Mesenchymal stem cell (in vitro differentiated cells and primary cell): ENCODE results near the gene PCSK6.

Experiments
- DNase-seq: peaks from one replicate; pipeline ENCODE4 v3.0.0-alpha.2; 2013
- H2AFZ ChIP-seq: one replicate; pipeline ENCODE4 v1.6.1; 2013; ENCODE audit warnings: low read depth, mild to moderate bottlenecking, control low read depth, inconsistent platforms, low read length, moderate library complexity
- H2AK5ac ChIP-seq: 2 replicates; pipeline ENCODE4 v1.6.1; 2013; ENCODE audit warnings: low read length, moderate library complexity, mild to moderate bottlenecking, inconsistent platforms; ENCODE audit not compliant: severe bottlenecking
- H2BK120ac ChIP-seq: one replicate; pipeline ENCODE4 v1.6.1; 2013; ENCODE audit warnings: low read depth, mild to moderate bottlenecking, inconsistent platforms, low read length, moderate library complexity
- H2BK12ac ChIP-seq, 2 experiments: one replicate each; pipeline ENCODE4 v1.6.1; 2013; ENCODE audit warnings: inconsistent platforms in 2 of 2, low read length in 2 of 2, mild to moderate bottlenecking in 2 of 2, moderate library complexity in 2 of 2, control low read depth in 1 of 2
- H2BK15ac ChIP-seq: one replicate; pipeline ENCODE4 v1.6.1; 2013; ENCODE audit warnings: mild to moderate bottlenecking, low read depth, inconsistent platforms; ENCODE audit not compliant: poor library complexity, severe bottlenecking
- H2BK5ac ChIP-seq: 2 replicates; pipeline ENCODE4 v1.6.1; 2013; ENCODE audit warnings: low read depth, mild to moderate bottlenecking, low read length, control low read depth, inconsistent platforms; ENCODE audit not compliant: poor library complexity, severe bottlenecking
- H3K14ac ChIP-seq, 2 experiments: one replicate each; pipeline ENCODE4 v1.6.1; 2013; ENCODE audit warnings: inconsistent platforms in 2 of 2, low read length in 2 of 2, control low read depth in 1 of 2, mild to moderate bottlenecking in 1 of 2, moderate library complexity in 1 of 2
- H3K18ac ChIP-seq, 2 experiments: one replicate each; pipeline ENCODE4 v1.6.1; 2013; ENCODE audit warnings: inconsistent platforms in 2 of 2, low read length in 2 of 2, control low read depth in 1 of 2, low read depth in 1 of 2, mild to moderate bottlenecking in 1 of 2
- H3K23ac ChIP-seq, 2 experiments: one replicate each; pipeline ENCODE4 v1.6.1; 2013; ENCODE audit warnings: inconsistent platforms in 2 of 2, low read length in 2 of 2, mild to moderate bottlenecking in 2 of 2, moderate library complexity in 2 of 2, control low read depth in 1 of 2
- H3K27ac ChIP-seq: 2 replicates; pipeline ENCODE4 v1.5.1; 2013; ENCODE audit warnings: mild to moderate bottlenecking, moderate library complexity, low read length, control low read depth, inconsistent platforms; ENCODE audit not compliant: poor library complexity, severe bottlenecking
- H3K27me3 ChIP-seq, 2 experiments: 2 replicates each; pipeline versions ENCODE4 v1.6.1 to v1.7.0; 2013; ENCODE audit warnings: low read length in 2 of 2, mild to moderate bottlenecking in 2 of 2, moderate library complexity in 2 of 2, control low read depth in 1 of 2, inconsistent platforms in 1 of 2; ENCODE audit not compliant: control insufficient read depth in 1 of 2, insufficient read depth in 1 of 2
- H3K36me3 ChIP-seq, 2 experiments: 2 replicates each; pipeline versions ENCODE4 v1.6.1 to v1.7.0; 2013; ENCODE audit warnings: low read length in 2 of 2, control low read depth in 1 of 2, inconsistent platforms in 1 of 2, low read depth in 1 of 2, mild to moderate bottlenecking in 1 of 2; ENCODE audit not compliant: insufficient read depth in 2 of 2, control insufficient read depth in 1 of 2
- H3K4ac ChIP-seq, 2 experiments: one replicate each; pipeline ENCODE4 v1.6.1; 2013; ENCODE audit warnings: inconsistent platforms in 2 of 2, low read length in 2 of 2, mild to moderate bottlenecking in 2 of 2, moderate library complexity in 2 of 2, control low read depth in 1 of 2, low read depth in 1 of 2
- H3K4me1 ChIP-seq: 2 replicates; pipeline ENCODE4 v1.6.1; 2013; ENCODE audit warnings: low read depth, low read length, control low read depth; ENCODE audit not compliant: control insufficient read depth, insufficient read depth
- H3K4me2 ChIP-seq: 2 replicates; pipeline ENCODE4 v1.6.1; 2013; ENCODE audit warnings: low read length, mild to moderate bottlenecking, inconsistent platforms; ENCODE audit not compliant: poor library complexity, severe bottlenecking
- H3K4me3 ChIP-seq, 2 experiments: 2 replicates each; pipeline versions ENCODE4 v1.5.1 to v1.7.0; 2013; ENCODE audit warnings: low read length in 2 of 2, mild to moderate bottlenecking in 2 of 2, control low read depth in 1 of 2, low read depth in 1 of 2; ENCODE audit not compliant: insufficient read depth in 1 of 2
- H3K79me1 ChIP-seq: replicated peaks from 2 replicates; pipeline ENCODE4 v1.6.1; 2013; ENCODE audit warnings: mild to moderate bottlenecking, control low read depth, low read length, inconsistent platforms; ENCODE audit not compliant: poor library complexity, severe bottlenecking
- H3K9ac ChIP-seq: 2 replicates; pipeline ENCODE4 v1.7.0; 2013; ENCODE audit warnings: mild to moderate bottlenecking, low read length, moderate library complexity
- H3K9me3 ChIP-seq: 2 replicates; pipeline ENCODE4 v1.7.0; 2013; ENCODE audit warnings: mild to moderate bottlenecking, low read length; ENCODE audit not compliant: control insufficient read depth
- H4K8ac ChIP-seq: one replicate; pipeline ENCODE4 v1.6.1; 2013; ENCODE audit warnings: inconsistent platforms, mild to moderate bottlenecking, low read length, moderate library complexity
- H4K91ac ChIP-seq: one replicate; pipeline ENCODE4 v1.6.1; 2013; ENCODE audit warnings: mild to moderate bottlenecking, low read length, inconsistent platforms
- WGBS: methylation state at CpG from one replicate; pipeline ENCODE4 v1.1.7; 2013; ENCODE audit warnings: mixed read lengths; 5-methylcytosine and 5-hydroxymethylcytosine counted together

PCSK6 gene

GRCh38 chr15:101491734-101492640, 2.5 kb upstream of the PCSK6 start:
- Histone ChIP-seq H3K4me3 (no peak overlapping the region), H3K18ac (no peak overlapping the region), H2BK15ac (no peak overlapping the region), H2BK120ac (no peak overlapping the region), H2BK5ac (no peak overlapping the region), H4K8ac (no peak overlapping the region), H3K14ac (no peak overlapping the region), H3K79me1 (no peaks in the 10 kb centered on the region), H3K4ac (no peak overlapping the region), H3K23ac (no peak overlapping the region), H3K4me2 (no peak overlapping the region), H3K27ac (no peak overlapping the region), H2BK12ac (no peak overlapping the region), H3K9ac (no peak overlapping the region), H3K4me1 (peaks cover 12% of the 10 kb centered on the region), H4K91ac (no peak overlapping the region), H3K9me3 (no peaks in the 10 kb centered on the region), H2AK5ac (no peak overlapping the region), H3K27me3 (peaks cover 51 to 67% of the 10 kb centered on the region in 2 experiments), H3K36me3 (peaks cover 0 to 3% of the 10 kb centered on the region in 2 experiments), H2AFZ (no peak overlapping the region)
- 86% methylated on average over 17 of the region's 18 CpGs for WGBS
- no peak for DNase-seq

- H2BK120ac ChIP-seq = no peak overlapping the region
- peaks cover 51 to 71% of the 10 kb centered on the region in 2 experiments for H3K27me3 ChIP-seq
- H3K14ac ChIP-seq = no peak overlapping the region
- peaks cover 0 to 3% of the 10 kb centered on the region in 2 experiments for H3K36me3 ChIP-seq
- H2AFZ ChIP-seq = no peak overlapping the region
- 94% methylated on average over 14 of the region's 16 CpGs for WGBS
- H3K4me3 ChIP-seq = no peak overlapping the region
- no peak overlapping the region for H4K91ac ChIP-seq
- H3K4me1 ChIP-seq = peaks cover 12% of the 10 kb centered on the region
- no peak overlapping the region for H3K18ac ChIP-seq
- no peak overlapping the region for H2BK15ac ChIP-seq
- H3K23ac ChIP-seq = no peak overlapping the region
- no peak overlapping the region for H3K9ac ChIP-seq
- no peaks in the 10 kb centered on the region for H3K9me3 ChIP-seq
- DNase-seq = no peak
- no peaks in the 10 kb centered on the region for H3K79me1 ChIP-seq
- no peak overlapping the region for H3K4ac ChIP-seq
- H3K27ac ChIP-seq = no peak overlapping the region
- H3K4me2 ChIP-seq = no peak overlapping the region
- no peak overlapping the region for H2BK5ac ChIP-seq
- no peak overlapping the region for H2AK5ac ChIP-seq
- no peak overlapping the region for H4K8ac ChIP-seq
- H2BK12ac ChIP-seq = peak overlapping the region in 1 of 2 experiments; percentile 42
Observed at GRCh38 chr15:101490922-101491733, 1.6 kb upstream of the PCSK6 start.

- no peak overlapping the region for H3K4ac ChIP-seq
- no peak overlapping the region for H3K18ac ChIP-seq
- no peak overlapping the region for H2BK120ac ChIP-seq
- H2BK12ac ChIP-seq = no peak overlapping the region
- H2AFZ ChIP-seq = no peak overlapping the region
- H3K23ac ChIP-seq = no peak overlapping the region
- H4K91ac ChIP-seq = no peak overlapping the region
- no peak overlapping the region for H2BK15ac ChIP-seq
- no peaks in the 10 kb centered on the region for H3K9me3 ChIP-seq
- H3K4me3 ChIP-seq = no peak overlapping the region
- H3K14ac ChIP-seq = no peak overlapping the region
- no peak overlapping the region for H3K27ac ChIP-seq
- peaks cover 47 to 69% of the 10 kb centered on the region in 2 experiments for H3K27me3 ChIP-seq
- 96% methylated on average over 14 of the region's 15 CpGs for WGBS
- H3K36me3 ChIP-seq = peaks cover 0 to 3% of the 10 kb centered on the region in 2 experiments
- no peak overlapping the region for H4K8ac ChIP-seq
- H3K4me2 ChIP-seq = no peak overlapping the region
- peaks cover 12% of the 10 kb centered on the region for H3K4me1 ChIP-seq
- no peaks in the 10 kb centered on the region for H3K79me1 ChIP-seq
- H2BK5ac ChIP-seq = no peak overlapping the region
- H2AK5ac ChIP-seq = no peak overlapping the region
- H3K9ac ChIP-seq = no peak overlapping the region
- DNase-seq = no peak
Observed at GRCh38 chr15:101490408-101490891, 943 bp upstream of the PCSK6 start.

- no peak overlapping the region for H3K4ac ChIP-seq
- peaks cover 12% of the 10 kb centered on the region for H3K4me1 ChIP-seq
- no peaks in the 10 kb centered on the region for H3K79me1 ChIP-seq
- no peak overlapping the region for H3K4me2 ChIP-seq
- H2BK12ac ChIP-seq = no peak overlapping the region
- no peak overlapping the region for H2BK5ac ChIP-seq
- H3K27me3 ChIP-seq = peaks cover 44 to 61% of the 10 kb centered on the region in 2 experiments
- no peak overlapping the region for H2AFZ ChIP-seq
- no peak overlapping the region for H3K4me3 ChIP-seq
- H2BK120ac ChIP-seq = no peak overlapping the region
- H2BK15ac ChIP-seq = no peak overlapping the region
- H3K14ac ChIP-seq = no peak overlapping the region
- 0% methylated on average over 1 of the region's 62 CpGs for WGBS
- no peak overlapping the region for H2AK5ac ChIP-seq
- no peak for DNase-seq
- H3K27ac ChIP-seq = no peak overlapping the region
- no peak overlapping the region for H4K8ac ChIP-seq
- H3K23ac ChIP-seq = no peak overlapping the region
- peak overlapping the region in 1 of 2 experiments; percentile 52 for H3K18ac ChIP-seq
- no peak overlapping the region for H3K9ac ChIP-seq
- H4K91ac ChIP-seq = no peak overlapping the region
- peaks cover 0 to 3% of the 10 kb centered on the region in 2 experiments for H3K36me3 ChIP-seq
- no peaks in the 10 kb centered on the region for H3K9me3 ChIP-seq
Observed at GRCh38 chr15:101489237-101489598, 289 bp downstream of the PCSK6 start.
